Stimulated activated CD8-positive, alpha-beta memory T cell treated with anti-CD3 and anti-CD28 coated beads, Interleukin-15, amount 100 ng/mL, for 24 hours (primary cell): ENCODE results near the gene BTNL8.

ENCODE experiments used
- DNase-seq: peaks from one replicate; pipeline ENCODE4 v3.0.0-alpha.2; 2020; ENCODE audit warnings: low read depth

The BTNL8 gene

GRCh38 chr5:180959661-180960060, 60.7 kb downstream of the BTNL8 start:
- DNase-seq, result no peak

- DNase-seq, result no peak
Measured at GRCh38 chr5:180960209-180960608, 61.2 kb downstream of the BTNL8 start.

GRCh38 chr5:180969406-180969805, 70.4 kb downstream of the BTNL8 start:
- DNase-seq, result no peak

GRCh38 chr5:180970336-180970735, 71.4 kb downstream of the BTNL8 start:
- no peak for DNase-seq

- no peak for DNase-seq
Measured at GRCh38 chr5:180970875-180971274, 71.9 kb downstream of the BTNL8 start.

- no peak for DNase-seq
Measured at GRCh38 chr5:180974612-180975315, 75.8 kb downstream of the BTNL8 start.

- DNase-seq, result no peak
Measured at GRCh38 chr5:180975338-180975737, 76.4 kb downstream of the BTNL8 start.

GRCh38 chr5:180976518-180976917, 77.6 kb downstream of the BTNL8 start:
- no peak for DNase-seq

GRCh38 chr5:180977852-180978251, 78.9 kb downstream of the BTNL8 start:
- no peak for DNase-seq

- no peak for DNase-seq
Measured at GRCh38 chr5:180982008-180982741, 83.2 kb downstream of the BTNL8 start.

GRCh38 chr5:180988016-180988415, 89.1 kb downstream of the BTNL8 start:
- DNase-seq, result no peak

GRCh38 chr5:180988592-180988991, 89.6 kb downstream of the BTNL8 start, which contains the start of gene BTNL3:
Gene BTNL3 (plus strand): TSS chr5:180988846. CDS start chr5:180989029, 183 bp downstream.
- DNase-seq, result no peak

GRCh38 chr5:180990086-180990881, 91.3 kb downstream of the BTNL8 start:
- no peak for DNase-seq

- no peak for DNase-seq
Measured at GRCh38 chr5:180990882-180991242, 91.9 kb downstream of the BTNL8 start.
